Measurements from ENCODE around the gene PSMA8.

DNA sequence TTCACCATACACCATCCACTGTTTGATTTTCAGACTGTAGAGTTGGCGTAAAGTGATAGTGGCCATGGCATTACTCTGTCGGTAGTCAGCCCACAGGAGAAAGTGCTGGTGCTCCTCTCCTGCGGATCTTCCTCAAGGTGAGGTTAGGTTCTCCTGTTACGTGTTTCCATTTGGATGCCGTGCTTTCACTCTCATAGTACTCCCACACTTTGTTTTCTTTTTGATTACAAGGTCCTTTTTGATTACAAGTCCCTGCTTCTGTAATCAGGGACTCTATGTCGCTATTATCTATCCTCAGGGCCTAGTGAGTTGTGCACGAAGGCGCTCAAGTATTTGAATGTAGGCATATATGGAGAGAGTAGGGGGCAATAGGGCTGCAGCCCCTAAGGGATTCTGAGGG is 96.8 kb downstream of the PSMA8 start:
- TF ChIP-seq POLR2G (IDR thresholded peaks at IDR 0.05; ENCODE audit: low read depth, low read length) (no peak), BCL3 (CRISPR knock-in tag; IDR thresholded peaks at IDR 0.05) (no peak)

Measured in HepG2 (cell line).